ENCODE results near the gene RCN2.

- no peak for TF ChIP-seq CTCF (IDR thresholded peaks at IDR 0.05)
- TF ChIP-seq POLR2A (IDR thresholded peaks at IDR 0.05) = no peak
- TF ChIP-seq POLR2AphosphoS5 (IDR thresholded peaks at IDR 0.05) = no peak
These were observed 56.6 kb downstream of the RCN2 start for GRCh38 chr15:76987896-76988860.

Measured in breast epithelium (tissue), 3 donors.